Activated CD8-positive, alpha-beta memory T cell treated with anti-CD3 and anti-CD28 coated beads, Interleukin-2, amount 50 U/mL, for 48 hours (primary cell): ENCODE measurements around the gene DLG5.

Source experiments
- DNase-seq: peaks from one replicate; pipeline ENCODE4 v3.0.0-alpha.2; 2020

DLG5 gene

GRCh38 chr10:77841711-77842375 lies 84.7 kb downstream of the DLG5 start:
- no peak for DNase-seq

GRCh38 chr10:77840636-77841035 lies 85.9 kb downstream of the DLG5 start:
- DNase-seq, result no peak

- DNase-seq, result no peak
Measured at GRCh38 chr10:77837925-77838595, 88.5 kb downstream of the DLG5 start.

- DNase-seq, result peak; percentile 74
Measured at GRCh38 chr10:77837248-77837924, 89.2 kb downstream of the DLG5 start.

GRCh38 chr10:77836299-77836820 lies 90.2 kb downstream of the DLG5 start:
- no peak for DNase-seq

GRCh38 chr10:77835669-77836086 lies 90.9 kb downstream of the DLG5 start:
- DNase-seq, result no peak

- DNase-seq, result no peak
Measured at GRCh38 chr10:77834943-77835668, 91.4 kb downstream of the DLG5 start.

- no peak for DNase-seq
Measured at GRCh38 chr10:77834540-77834939, 92.0 kb downstream of the DLG5 start.

- DNase-seq, result no peak
Measured at GRCh38 chr10:77833792-77834191, 92.8 kb downstream of the DLG5 start.

GRCh38 chr10:77833225-77833624 lies 93.3 kb downstream of the DLG5 start:
- DNase-seq, result no peak

- DNase-seq, result no peak
Measured at GRCh38 chr10:77832238-77832637, 94.3 kb downstream of the DLG5 start.

- no peak for DNase-seq
Measured at GRCh38 chr10:77829356-77829755, 97.2 kb downstream of the DLG5 start.

- DNase-seq, result no peak
Measured at GRCh38 chr10:77828377-77828776, 98.2 kb downstream of the DLG5 start.

GRCh38 chr10:77827366-77827765 lies 99.2 kb downstream of the DLG5 start:
- no peak for DNase-seq

GRCh38 chr10:77825965-77826364 lies 100.6 kb downstream of the DLG5 start:
- DNase-seq, result no peak

- no peak for DNase-seq
Measured at GRCh38 chr10:77824908-77825307, 101.6 kb downstream of the DLG5 start.

- no peak for DNase-seq
Measured at GRCh38 chr10:77823811-77824542, 102.6 kb downstream of the DLG5 start.

GRCh38 chr10:77821551-77821950 lies 105.0 kb downstream of the DLG5 start:
- no peak for DNase-seq

- no peak for DNase-seq
Measured at GRCh38 chr10:77821036-77821435, 105.5 kb downstream of the DLG5 start.

- DNase-seq, result no peak
Measured at GRCh38 chr10:77820349-77820748, 106.2 kb downstream of the DLG5 start.

GRCh38 chr10:77819210-77820112 lies 107.1 kb downstream of the DLG5 start:
- no peak for DNase-seq
